ENCODE measurements around the gene NTRK3. TPM values are rescaled to one million over a fixed set of nuclear protein-coding genes. Genes with fewer than 3 reads are reported as not detected.

NTRK3 gene
- total RNA-seq, 6 experiments from 2014 or later, result 0.02 TPM; not detected in 5

GRCh38 chr15:88046576-88047129 is 209.9 kb downstream of the NTRK3 start:
- H3K27me3 Mint-ChIP-seq (ENCODE audit: insufficient read depth), result no peaks in the 10 kb centered on the region; the same call in 1 of the 2 replicates
- no peak overlapping the region for H3K27ac Mint-ChIP-seq

GRCh38 chr15:88043396-88043795 is 213.1 kb downstream of the NTRK3 start:
- H3K9me3 Mint-ChIP-seq, result peaks cover 22% of the 10 kb centered on the region
- H3K4me3 Mint-ChIP-seq, result no peak overlapping the region
- no peak for TF ChIP-seq CTCF (IDR thresholded peaks at IDR 0.05)
- no peak overlapping the region for H3K27ac Mint-ChIP-seq
- no peak for DNase-seq
- H3K36me3 Mint-ChIP-seq (ENCODE audit: low read depth), result no peaks in the 10 kb centered on the region
- no peaks in the 10 kb centered on the region; the same call in none of the 2 replicates for H3K27me3 Mint-ChIP-seq (ENCODE audit: insufficient read depth)
- no peaks in the 10 kb centered on the region for H3K4me1 Mint-ChIP-seq (ENCODE audit: low read depth)

More at GRCh38 chr15:88046576-88047129, 209.9 kb downstream of the NTRK3 start:
- no peak for DNase-seq
- Mint-ChIP-seq H3K9me3 (peaks cover 22% of the 10 kb centered on the region), H3K36me3 (ENCODE audit: low read depth) (no peaks in the 10 kb centered on the region), H3K4me3 (no peak overlapping the region), H3K4me1 (ENCODE audit: low read depth) (no peaks in the 10 kb centered on the region)
- TF ChIP-seq CTCF (IDR thresholded peaks at IDR 0.05), result no peak

GRCh38 chr15:88042047-88042446 is 214.5 kb downstream of the NTRK3 start:
- no peaks in the 10 kb centered on the region for H3K4me1 Mint-ChIP-seq (ENCODE audit: low read depth)
- peaks cover 27% of the 10 kb centered on the region for H3K9me3 Mint-ChIP-seq
- H3K27ac Mint-ChIP-seq, result no peak overlapping the region
- no peak overlapping the region for H3K4me3 Mint-ChIP-seq
- no peak for TF ChIP-seq CTCF (IDR thresholded peaks at IDR 0.05)
- no peak for DNase-seq
- no peaks in the 10 kb centered on the region for H3K36me3 Mint-ChIP-seq (ENCODE audit: low read depth)
- H3K27me3 Mint-ChIP-seq (ENCODE audit: insufficient read depth), result no peaks in the 10 kb centered on the region; the same call in none of the 2 replicates

GRCh38 chr15:88040516-88040915 is 216.0 kb downstream of the NTRK3 start:
- Mint-ChIP-seq H3K4me1 (ENCODE audit: low read depth) (no peaks in the 10 kb centered on the region), H3K4me3 (no peak overlapping the region), H3K9me3 (peaks cover 15% of the 10 kb centered on the region), H3K27me3 (ENCODE audit: insufficient read depth) (peaks cover 4% of the 10 kb centered on the region), H3K27ac (no peak overlapping the region), H3K36me3 (ENCODE audit: low read depth) (no peaks in the 10 kb centered on the region)
- DNase-seq, result no peak
- TF ChIP-seq CTCF (IDR thresholded peaks at IDR 0.05), result no peak

- Mint-ChIP-seq H3K27ac (no peak overlapping the region), H3K4me1 (ENCODE audit: low read depth) (no peaks in the 10 kb centered on the region)
Observed at GRCh38 chr15:88038261-88038660, 218.3 kb downstream of the NTRK3 start.

More at GRCh38 chr15:88038261-88038660, 218.3 kb downstream of the NTRK3 start:
- peaks cover 15% of the 10 kb centered on the region for H3K9me3 Mint-ChIP-seq
- peaks cover 6% of the 10 kb centered on the region for H3K27me3 Mint-ChIP-seq (ENCODE audit: insufficient read depth)
- no peak for DNase-seq
- no peak for TF ChIP-seq CTCF (IDR thresholded peaks at IDR 0.05)
- H3K36me3 Mint-ChIP-seq (ENCODE audit: low read depth), result no peaks in the 10 kb centered on the region
- H3K4me3 Mint-ChIP-seq, result no peak overlapping the region

All from HFFc6 (cell line).